ENCODE measurements around the gene RNF126.

Gene RNF126

GRCh38 chr19:644363-644762 lies 18.7 kb downstream of the RNF126 start:
- Histone ChIP-seq H3K9ac (ENCODE audit: low read depth, low read length) (no peak overlapping the region), H4K20me1 (ENCODE audit: insufficient read depth, low read length) (peaks cover 19% of the 10 kb centered on the region), H3K9me3 (ENCODE audit: insufficient read depth, low read length, severe bottlenecking) (no peaks in the 10 kb centered on the region), H3K27ac (ENCODE audit: low read length) (no peak overlapping the region), H3K4me3 (ENCODE audit: low read depth in 1 of 2, low read length in 2 of 2) (no peak overlapping the region), H3K27me3 (ENCODE audit: insufficient read depth, low read length, poor library complexity) (no peaks in the 10 kb centered on the region), H3K79me2 (ENCODE audit: insufficient read depth, low read length) (peaks cover 1% of the 10 kb centered on the region; the same call in 1 of the 2 replicates), H3K36me3 (ENCODE audit: insufficient read depth, low read length) (peaks cover 39% of the 10 kb centered on the region), H3K4me1 (ENCODE audit: insufficient read depth, low read length) (no peaks in the 10 kb centered on the region), H3K4me2 (ENCODE audit: insufficient read depth, low read length) (no peak overlapping the region), H2AFZ (ENCODE audit: low read depth, low read length) (no peak overlapping the region)
- TF ChIP-seq EZH2 (IDR thresholded peaks at IDR 0.05; ENCODE audit: borderline replicate concordance, low read depth, low read length, severe bottlenecking), result no peak
- no peak for TF ChIP-seq CTCF (IDR thresholded peaks at IDR 0.05; ENCODE audit: borderline replicate concordance, extremely low read depth, low read length, poor library complexity, severe bottlenecking)
- DNase-seq (no peak), ATAC-seq (ENCODE audit: insufficient read depth, low read depth) (no peak)

DNA sequence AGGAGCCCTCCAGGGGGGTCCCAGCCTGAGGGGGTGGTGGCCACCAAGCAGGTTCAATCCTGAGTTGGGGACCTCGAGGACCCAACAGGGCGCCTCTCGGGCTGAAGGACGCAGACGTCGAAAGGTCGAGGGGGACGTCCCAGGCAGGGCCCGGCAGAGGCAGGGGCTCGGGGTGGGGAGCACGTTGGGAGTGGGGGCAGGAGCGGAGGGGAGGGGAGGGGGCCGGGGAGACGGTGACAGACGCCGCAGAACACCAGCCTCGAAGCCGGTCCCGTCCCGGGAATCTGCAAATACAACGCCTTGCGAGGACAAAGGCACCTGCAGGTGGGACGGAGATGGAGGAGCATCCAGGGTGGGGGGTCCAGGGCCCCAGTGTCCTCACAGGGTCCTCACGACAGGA lies 19.3 kb downstream of the RNF126 start:
- DNase-seq (no peak), ATAC-seq (ENCODE audit: insufficient read depth, low read depth) (no peak)
- Histone ChIP-seq H3K4me2 (ENCODE audit: insufficient read depth, low read length) (no peak overlapping the region), H3K9me3 (ENCODE audit: insufficient read depth, low read length, severe bottlenecking) (no peaks in the 10 kb centered on the region), H2AFZ (ENCODE audit: low read depth, low read length) (no peak overlapping the region), H4K20me1 (ENCODE audit: insufficient read depth, low read length) (peaks cover 15% of the 10 kb centered on the region), H3K27ac (ENCODE audit: low read length) (no peak overlapping the region), H3K9ac (ENCODE audit: low read depth, low read length) (no peak overlapping the region), H3K4me3 (ENCODE audit: low read depth in 1 of 2, low read length in 2 of 2) (no peak overlapping the region), H3K27me3 (ENCODE audit: insufficient read depth, low read length, poor library complexity) (no peaks in the 10 kb centered on the region), H3K4me1 (ENCODE audit: insufficient read depth, low read length) (no peaks in the 10 kb centered on the region), H3K79me2 (ENCODE audit: insufficient read depth, low read length) (no peaks in the 10 kb centered on the region), H3K36me3 (ENCODE audit: insufficient read depth, low read length) (peaks cover 33% of the 10 kb centered on the region)
- TF ChIP-seq EZH2 (IDR thresholded peaks at IDR 0.05; ENCODE audit: borderline replicate concordance, low read depth, low read length, severe bottlenecking) (no peak), CTCF (IDR thresholded peaks at IDR 0.05; ENCODE audit: borderline replicate concordance, extremely low read depth, low read length, poor library complexity, severe bottlenecking) (no peak)

DNA sequence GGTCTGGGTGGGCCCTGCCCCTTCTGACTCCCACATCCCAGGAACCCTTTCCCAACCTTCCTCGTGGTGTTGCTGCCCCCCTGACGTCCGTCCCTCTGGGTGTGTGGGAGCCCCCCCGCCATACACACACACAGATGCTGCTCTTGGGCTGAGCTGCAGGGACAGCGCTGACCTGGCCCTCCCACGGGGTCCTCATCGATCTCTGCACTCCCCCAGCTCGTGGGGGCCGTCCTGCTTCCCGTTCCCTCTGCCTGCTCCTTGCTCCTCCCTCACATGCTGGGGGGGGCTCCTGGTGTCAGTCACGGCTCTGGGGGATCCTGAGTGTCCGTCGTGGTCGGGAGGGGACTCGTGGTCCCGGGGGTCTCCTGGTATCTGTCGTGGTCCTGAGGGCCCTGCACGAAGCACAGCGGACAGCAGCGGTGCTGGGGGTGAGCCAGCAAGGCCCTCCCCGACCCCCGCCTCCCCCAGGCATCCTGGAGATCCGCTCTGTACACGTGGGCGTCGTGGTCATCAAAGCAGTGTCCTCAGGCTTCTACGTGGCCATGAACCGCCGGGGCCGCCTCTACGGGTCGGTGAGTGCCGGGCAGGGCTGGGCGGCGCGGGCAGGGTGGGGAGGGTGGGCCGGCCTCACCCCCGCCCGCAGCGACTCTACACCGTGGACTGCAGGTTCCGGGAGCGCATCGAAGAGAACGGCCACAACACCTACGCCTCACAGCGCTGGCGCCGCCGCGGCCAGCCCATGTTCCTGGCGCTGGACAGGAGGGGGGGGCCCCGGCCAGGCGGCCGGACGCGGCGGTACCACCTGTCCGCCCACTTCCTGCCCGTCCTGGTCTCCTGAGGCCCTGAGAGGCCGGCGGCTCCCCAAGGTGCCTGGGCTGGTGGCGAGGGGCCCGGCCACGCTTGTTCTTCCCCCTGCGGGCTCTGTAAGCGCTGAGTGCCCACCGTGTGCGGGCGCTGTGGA lies 20.0 kb downstream of the RNF126 start:
- Histone ChIP-seq H2AFZ (ENCODE audit: low read depth, low read length) (no peak overlapping the region), H4K20me1 (ENCODE audit: insufficient read depth, low read length) (peaks cover 15% of the 10 kb centered on the region), H3K27me3 (ENCODE audit: insufficient read depth, low read length, poor library complexity) (no peaks in the 10 kb centered on the region), H3K36me3 (ENCODE audit: insufficient read depth, low read length) (peaks cover 26% of the 10 kb centered on the region), H3K4me3 (ENCODE audit: low read depth in 1 of 2, low read length in 2 of 2) (no peak overlapping the region), H3K9me3 (ENCODE audit: insufficient read depth, low read length, severe bottlenecking) (no peaks in the 10 kb centered on the region), H3K9ac (ENCODE audit: low read depth, low read length) (no peak overlapping the region), H3K79me2 (ENCODE audit: insufficient read depth, low read length) (no peaks in the 10 kb centered on the region), H3K4me1 (ENCODE audit: insufficient read depth, low read length) (no peaks in the 10 kb centered on the region), H3K27ac (ENCODE audit: low read length) (no peak overlapping the region), H3K4me2 (ENCODE audit: insufficient read depth, low read length) (no peak overlapping the region)
- TF ChIP-seq EZH2 (IDR thresholded peaks at IDR 0.05; ENCODE audit: borderline replicate concordance, low read depth, low read length, severe bottlenecking), result no peak
- no peak for TF ChIP-seq CTCF (IDR thresholded peaks at IDR 0.05; ENCODE audit: borderline replicate concordance, extremely low read depth, low read length, poor library complexity, severe bottlenecking)
- ATAC-seq (ENCODE audit: insufficient read depth, low read depth) (no peak), DNase-seq (no peak)
